Stromal cell of bone marrow (primary cell): Measurements from ENCODE around the gene KPNA3.
"Not testable (repeated sequence)": the region's sequence is repeated elsewhere in the genome, so short reads cannot be mapped to it uniquely, and the experiment has no call there.

ENCODE experiments used
- DNase-seq: peaks from one replicate; pipeline ENCODE4 v3.0.0-alpha.2; 2012; ENCODE audit warnings: low read depth

Gene KPNA3

GRCh38 chr13:49792550-49793324 lies at the start of gene KPNA3:
Gene KPNA3, minus strand, starts transcription at chr13:49792682. Its CDS starts 176 bp downstream, at chr13:49792506.
- DNase-seq, result peak; percentile 94

DNA sequence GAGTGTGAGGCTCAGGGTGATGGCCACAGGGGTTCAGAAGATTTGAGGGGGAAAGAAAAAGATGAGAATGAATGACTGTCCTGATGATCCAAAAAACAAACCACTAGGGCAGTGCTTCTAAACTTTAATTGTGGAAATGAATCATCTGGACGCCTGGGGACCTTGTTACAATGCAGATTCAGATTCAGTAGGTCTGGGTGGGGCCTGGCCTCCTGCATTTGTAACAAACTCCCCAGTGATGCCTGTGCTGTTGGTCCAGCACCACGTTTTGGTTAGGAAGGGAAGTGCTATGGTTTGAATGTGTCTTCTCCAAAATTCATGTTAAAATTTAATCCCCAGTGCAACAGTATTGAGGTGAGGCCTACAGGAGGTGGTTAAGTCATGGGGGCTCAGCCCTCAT lies 49.5 kb upstream of the KPNA3 start:
- DNase-seq, result no peak

DNA sequence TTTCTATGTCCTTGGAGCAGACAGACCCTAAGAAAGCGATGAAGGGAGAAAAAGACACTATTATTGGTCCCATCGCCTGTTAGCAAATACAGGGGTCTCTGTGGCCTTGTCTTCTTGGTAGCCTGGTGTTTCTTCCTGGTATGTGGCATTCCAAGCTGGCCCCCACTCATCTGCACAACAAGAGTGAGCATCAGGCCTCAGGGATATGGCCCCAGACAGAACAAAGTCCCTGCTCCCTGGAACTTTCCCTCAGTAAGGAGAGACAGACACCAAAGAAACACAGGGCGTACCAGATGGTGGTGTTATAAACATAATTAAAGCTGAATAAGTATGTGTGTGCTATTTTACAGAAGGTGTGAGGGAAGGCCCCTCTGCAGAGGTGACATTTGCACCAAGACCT lies 48.2 kb upstream of the KPNA3 start:
- no peak for DNase-seq

DNA sequence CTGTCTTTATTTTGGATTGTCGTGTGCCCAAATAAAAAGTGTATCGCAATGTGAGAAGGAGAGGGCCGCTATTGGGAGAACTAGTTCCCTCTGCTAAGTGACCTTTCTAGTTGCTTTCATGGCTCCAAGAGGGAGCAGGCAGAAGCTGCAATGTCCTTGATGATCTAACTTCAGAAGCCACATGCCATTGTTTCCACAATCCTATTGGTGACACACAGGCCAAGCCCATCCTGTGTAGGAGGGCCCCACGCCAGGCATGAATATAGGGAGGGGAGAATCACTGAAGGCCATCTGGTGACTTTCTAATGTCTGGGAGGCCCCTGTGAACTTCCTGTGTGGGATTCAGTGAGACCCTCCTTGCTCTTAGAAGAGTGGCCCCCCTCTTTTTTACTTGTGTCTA lies 47.8 kb upstream of the KPNA3 start:
- DNase-seq, result no peak

- no peak for DNase-seq
Measured at GRCh38 chr13:49838989-49839388, 46.5 kb upstream of the KPNA3 start.

- no peak for DNase-seq
Measured at GRCh38 chr13:49836516-49836915, 44.0 kb upstream of the KPNA3 start.

- no peak for DNase-seq
Measured at GRCh38 chr13:49833402-49833801, 40.9 kb upstream of the KPNA3 start.

- DNase-seq, result no peak
Measured at GRCh38 chr13:49831455-49831854, 39.0 kb upstream of the KPNA3 start.

GRCh38 chr13:49830721-49831120 lies 38.2 kb upstream of the KPNA3 start:
- no peak for DNase-seq

- no peak for DNase-seq
Measured at GRCh38 chr13:49829715-49830114, 37.2 kb upstream of the KPNA3 start.

- DNase-seq, result no peak
Measured at GRCh38 chr13:49828453-49828852, 36.0 kb upstream of the KPNA3 start.

DNA sequence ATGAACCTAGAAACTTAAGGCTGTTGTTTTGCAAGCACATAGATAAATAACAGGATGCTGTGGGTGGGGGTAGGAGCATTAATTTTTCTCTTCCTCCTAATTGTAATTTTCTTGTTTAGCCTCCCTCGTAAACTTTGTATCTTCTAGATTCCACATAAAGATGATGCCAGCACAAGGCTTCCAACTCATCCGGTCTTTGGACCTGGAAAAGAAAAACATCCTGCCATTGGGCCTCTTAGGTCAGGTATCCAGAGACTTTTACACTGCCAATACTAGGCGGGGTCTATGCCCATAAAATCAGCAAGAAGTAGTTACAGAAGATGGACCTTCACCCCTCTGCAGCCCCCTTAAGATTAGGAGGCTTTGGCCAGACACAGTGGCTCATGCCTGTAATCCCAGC lies 35.4 kb upstream of the KPNA3 start:
- no peak for DNase-seq

DNA sequence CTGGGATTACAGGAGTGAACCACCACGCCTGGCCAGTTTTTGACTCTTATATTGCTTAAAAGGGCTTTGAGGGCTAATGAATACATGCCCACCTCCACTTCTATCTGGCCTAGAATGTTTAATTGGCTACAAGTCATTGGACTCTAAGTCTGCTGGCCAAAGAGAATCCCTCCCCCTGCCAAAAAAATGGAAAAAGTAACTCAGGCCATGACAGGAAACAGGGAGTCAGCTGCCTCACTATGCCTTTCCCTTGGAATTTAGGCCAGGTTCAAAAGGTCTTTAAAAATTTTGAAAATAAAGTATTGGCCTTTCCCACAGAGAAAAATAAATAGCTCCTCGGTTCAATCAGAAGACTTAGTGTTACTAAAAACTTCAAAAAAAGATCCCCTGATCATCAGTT lies 34.9 kb upstream of the KPNA3 start:
- no peak for DNase-seq

GRCh38 chr13:49821216-49822009 lies 28.9 kb upstream of the KPNA3 start:
- DNase-seq, result no peak

DNA sequence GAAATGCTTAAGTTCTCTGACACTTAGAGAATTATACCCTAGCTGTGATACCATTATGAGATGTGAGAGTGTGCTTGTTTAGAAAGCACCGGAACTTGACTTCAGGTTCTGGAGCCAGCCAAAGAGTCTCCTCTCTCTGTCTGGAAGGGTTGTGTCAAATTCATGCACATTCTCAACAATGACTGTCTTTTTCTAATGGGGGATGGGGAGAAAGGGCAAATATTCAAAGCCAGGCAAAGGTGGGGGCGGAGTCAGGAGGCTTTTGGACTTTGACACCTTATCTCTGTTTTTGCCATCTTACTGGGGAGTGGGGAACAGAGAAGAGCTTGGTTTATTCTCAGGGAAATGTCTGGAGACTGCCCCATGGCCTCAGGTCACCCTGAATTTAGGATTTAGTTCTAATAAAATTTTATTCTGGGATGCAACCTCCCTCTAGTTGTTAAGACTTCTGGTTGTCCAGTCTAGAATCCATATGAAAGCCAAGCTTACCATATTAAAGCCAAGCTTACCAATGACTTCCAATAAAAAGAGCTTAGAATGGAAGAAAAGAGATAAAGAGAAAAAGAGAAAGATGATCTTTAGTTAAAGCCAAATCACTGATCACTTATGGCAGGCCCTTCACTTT lies 28.2 kb upstream of the KPNA3 start:
- no peak for DNase-seq

DNA sequence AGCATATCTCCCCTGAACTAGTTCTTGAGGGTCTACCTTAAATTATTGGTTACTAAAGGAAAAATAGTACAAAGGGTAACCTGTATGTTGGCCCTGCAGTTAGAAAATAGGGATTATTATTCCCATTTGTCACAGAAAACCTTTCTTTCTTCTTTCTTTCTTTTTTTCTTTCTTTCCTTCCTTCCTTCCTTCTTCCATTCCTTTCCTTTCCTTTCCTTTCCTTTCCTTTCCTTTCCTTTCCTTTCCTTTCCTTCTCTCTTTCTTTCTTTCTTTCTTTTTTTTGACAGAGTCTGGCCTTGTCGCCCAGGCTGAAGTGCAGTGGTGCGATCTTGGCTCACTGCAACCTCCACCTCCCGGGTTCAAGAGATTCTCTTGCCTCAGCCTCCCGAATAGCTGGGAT lies 23.6 kb upstream of the KPNA3 start:
- not testable (repeated sequence) for DNase-seq

DNA sequence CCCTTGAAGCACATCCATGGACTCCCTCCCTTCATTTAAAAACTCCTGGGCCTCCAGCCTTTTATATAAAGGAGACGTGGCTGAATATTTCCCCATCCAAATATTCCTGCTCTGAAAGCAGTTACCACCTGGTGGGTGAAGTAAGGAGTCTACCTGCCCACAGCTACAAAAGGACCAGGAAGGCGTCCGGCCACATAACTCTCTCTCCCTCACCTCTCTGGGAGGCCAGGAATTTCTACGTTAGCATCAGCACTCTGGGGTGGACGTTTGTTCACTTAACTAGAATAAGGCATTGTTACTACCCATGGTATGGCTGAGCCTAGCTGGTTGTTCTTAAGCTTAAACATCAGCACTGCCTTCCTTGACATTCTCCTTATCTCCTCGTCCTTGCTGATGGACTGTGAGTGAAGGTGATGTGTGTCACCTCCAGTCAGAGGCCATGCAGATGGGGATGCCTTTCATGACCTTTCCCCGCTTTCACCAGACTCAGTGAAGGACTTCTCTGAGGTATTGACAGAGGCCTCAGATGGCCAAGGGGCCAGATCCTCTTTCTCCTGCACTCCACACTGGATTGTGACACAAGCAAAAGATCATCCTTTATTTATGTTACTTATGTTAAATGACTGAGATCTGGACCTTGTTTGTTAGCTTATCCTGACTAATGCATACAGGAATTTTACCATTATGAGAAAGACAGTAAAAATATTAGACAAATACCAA lies 22.2 kb upstream of the KPNA3 start:
- DNase-seq, result no peak

- no peak for DNase-seq
Measured at GRCh38 chr13:49812812-49813211, 20.3 kb upstream of the KPNA3 start.

DNA sequence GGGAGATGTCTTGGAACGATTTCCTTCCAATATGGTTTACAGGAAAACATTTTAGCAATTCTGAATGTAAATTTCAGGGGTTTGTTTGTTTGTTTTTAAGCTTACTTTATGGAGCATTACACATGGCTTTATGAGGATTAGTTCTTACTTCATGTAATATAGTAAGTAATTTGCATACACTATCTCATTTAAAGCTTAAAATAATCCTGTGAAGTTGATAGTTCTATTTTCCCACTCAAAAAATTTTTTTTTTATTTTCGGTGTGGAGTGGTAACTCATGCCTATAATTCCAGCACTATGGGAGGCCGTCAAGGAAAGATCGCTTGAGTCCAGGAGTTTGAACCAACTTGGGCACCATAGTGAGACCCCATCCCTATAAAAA lies 19.0 kb upstream of the KPNA3 start:
- DNase-seq, result no peak

DNA sequence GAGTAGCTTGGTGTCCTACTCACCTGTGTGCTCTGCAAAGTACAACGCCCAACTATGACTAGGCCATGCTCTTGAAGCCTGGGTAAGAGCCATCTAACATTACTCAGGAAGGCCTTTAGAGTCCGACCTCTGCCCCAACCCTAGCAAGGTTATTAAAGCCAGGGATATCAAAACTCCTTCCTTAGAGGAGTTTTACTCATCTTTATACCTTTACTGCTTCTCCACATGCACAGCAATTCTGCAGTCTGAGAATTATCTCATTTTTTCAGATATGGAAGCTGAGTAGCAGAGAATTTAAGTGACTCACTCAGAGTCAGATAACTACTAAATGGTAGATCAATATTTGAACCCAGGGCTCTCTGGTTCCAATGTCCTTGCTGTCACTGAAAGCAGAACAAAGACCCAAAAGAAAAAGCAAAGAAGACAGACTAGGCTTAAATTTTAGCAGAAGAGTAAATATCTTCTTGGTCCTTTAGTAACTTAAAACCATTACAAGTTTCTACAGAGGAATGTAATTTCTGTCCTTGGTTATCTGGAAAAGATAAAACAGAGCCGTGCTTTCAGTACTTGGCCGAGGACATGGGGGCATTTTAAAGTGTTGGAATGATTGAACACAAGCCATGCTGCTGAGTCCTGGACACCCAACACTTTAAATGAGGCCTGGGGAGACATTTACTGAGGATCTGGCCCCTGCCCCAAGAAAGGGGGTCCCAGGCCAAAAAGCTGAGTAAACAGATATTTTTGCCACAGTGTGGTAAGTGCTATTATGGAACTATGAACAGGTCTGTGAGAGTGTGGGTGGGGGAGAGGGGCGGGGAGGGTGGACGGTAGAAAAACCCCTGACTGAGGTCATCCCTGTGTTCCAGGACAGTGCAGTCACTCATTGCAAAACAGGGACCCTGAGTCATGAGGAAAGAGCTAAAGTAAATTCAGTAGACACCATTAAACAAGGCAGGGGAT lies 18.4 kb upstream of the KPNA3 start:
- no peak for DNase-seq

GRCh38 chr13:49807681-49808080 lies 15.2 kb upstream of the KPNA3 start:
- DNase-seq, result no peak
